ENCODE data around the gene AVPR1B.

The AVPR1B gene, protein sequence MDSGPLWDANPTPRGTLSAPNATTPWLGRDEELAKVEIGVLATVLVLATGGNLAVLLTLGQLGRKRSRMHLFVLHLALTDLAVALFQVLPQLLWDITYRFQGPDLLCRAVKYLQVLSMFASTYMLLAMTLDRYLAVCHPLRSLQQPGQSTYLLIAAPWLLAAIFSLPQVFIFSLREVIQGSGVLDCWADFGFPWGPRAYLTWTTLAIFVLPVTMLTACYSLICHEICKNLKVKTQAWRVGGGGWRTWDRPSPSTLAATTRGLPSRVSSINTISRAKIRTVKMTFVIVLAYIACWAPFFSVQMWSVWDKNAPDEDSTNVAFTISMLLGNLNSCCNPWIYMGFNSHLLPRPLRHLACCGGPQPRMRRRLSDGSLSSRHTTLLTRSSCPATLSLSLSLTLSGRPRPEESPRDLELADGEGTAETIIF
- long read RNA-seq, donor 1 = 0 reads
- long read RNA-seq, donor 2 = 0 reads
- long read RNA-seq, donor 3 = 0 reads
- long read RNA-seq, donor 4 = 0 reads
- long read RNA-seq, donor 5, partial matches to known transcripts = 0 of 1 reads
- long read RNA-seq, donor 5, other reads (novel, unspliced or antisense) = 0 of 1 reads
- long read RNA-seq, donor 6 = 0 reads
- long read RNA-seq, donor 7 = 0 reads
- long read RNA-seq, donor 8 = 0 reads

DNA sequence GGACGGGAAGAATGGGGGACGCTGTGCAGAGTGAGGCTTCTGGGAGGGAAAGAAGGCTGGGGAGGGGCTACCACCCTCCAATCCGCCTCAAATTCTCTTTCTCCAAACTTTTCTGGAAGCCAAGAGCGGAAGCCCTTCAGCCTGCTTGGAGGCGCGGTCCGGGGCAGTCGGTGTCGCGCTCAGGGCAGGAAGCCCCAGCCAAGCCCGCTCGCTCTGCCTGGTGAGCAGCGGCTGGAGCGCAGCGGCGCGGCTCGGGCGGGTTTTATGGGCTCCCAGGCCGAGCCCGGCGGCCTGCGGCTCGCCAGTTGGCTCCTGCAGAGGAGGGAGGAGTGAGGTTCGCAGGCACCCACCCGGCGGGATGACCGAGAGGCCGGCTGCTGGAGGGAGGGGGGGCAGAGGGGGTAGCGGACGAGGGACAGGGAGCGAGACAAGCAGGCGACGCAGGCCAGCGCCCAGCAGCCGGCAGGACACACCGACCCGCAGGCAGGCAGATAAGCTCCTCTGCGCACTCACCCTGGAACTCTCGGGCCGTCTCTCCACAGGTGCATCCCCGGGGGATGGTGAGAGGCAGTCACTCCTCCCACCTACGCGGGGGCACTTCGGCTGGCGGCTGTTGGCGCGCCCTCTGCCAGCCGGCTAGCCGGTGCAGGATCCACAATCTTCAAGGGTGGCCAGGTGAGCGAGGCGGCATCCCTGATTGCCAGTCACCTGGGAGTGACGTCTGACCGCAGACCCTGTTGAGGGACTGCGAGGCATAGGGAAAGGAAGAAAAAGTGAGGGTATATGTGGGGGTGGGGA lies at the start of gene AVPR1B:
Gene AVPR1B, minus strand, starts transcription at position 238 of the 798 bp plus-strand sequence. CDS start 498 bp downstream, outside the sequence.
- peak; percentile 75 for DNase-seq

DNA sequence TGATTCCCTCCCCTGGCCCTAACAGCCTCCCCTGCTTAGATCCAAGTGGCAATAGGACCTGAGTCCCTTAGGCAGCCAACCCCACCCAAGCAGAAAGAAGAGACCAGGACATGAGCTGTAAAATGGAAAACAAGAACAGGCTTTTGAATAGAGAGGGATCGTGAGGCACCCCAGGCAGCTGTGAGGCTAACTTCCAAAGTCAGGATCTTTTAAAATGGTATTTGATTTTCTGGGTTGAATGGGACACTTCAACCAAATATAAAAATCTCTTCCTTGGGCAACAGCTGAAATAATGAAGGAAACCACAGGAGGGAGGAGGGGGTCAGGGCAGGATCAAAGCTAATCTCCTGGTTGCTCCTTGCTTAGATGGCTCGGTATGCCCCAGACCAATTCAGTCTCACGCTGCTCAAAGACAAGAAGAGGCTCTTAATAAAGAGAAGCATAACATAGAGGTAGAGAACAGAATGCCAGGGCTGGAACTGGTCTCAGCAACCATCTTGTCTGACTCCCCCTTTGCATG lies 28.6 kb upstream of the AVPR1B start:
- no peak for DNase-seq

DNA sequence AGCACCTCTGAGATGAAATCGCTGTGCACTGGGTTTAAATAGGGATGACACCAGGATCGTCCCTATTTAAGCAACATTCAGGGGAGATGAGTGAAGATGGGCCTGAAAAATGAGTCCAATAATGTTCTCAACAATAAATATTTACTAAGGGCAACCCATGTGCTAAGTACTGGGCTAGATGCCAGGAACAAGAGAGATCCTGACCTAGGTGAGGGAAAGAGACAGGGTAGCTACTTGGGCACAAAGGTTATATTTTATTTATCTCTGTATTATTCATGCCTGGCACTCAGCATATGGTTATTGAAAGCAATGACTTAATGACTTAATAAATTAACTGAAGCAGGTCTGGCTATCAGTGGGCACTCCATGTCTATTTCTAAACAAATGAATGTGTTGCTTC lies 27.4 kb upstream of the AVPR1B start:
- no peak for DNase-seq

DNA sequence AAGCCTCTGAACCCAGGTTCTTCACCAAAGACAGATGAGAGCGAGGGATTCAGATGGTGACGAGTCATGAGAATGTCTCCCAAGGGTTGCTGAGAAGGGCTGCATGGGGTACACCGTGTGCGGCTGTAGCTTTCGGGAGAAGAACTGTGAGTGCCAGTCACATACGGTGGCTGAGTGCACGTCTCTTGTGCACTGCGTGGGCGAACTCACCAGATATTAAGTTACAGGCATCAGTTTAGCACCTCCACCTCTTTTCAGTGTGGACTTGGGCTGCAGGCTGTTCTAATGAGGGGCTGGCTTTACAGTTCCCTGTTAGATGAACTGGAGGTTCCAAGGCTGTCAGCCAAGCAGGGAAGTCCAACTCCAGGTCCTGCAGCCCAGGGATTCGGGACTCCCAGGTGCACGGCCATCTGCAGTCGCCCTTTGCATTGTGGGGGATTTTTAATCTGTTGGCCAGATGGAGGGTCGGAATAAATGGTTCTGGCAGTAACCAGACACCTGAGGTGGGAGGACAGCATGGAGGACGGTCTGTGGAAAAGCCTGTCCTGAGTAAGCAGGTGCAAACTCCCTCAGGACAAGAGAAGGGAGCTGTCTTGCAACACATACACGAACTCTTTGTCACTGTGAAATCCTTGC lies 26.5 kb upstream of the AVPR1B start:
- peak; percentile 41 for DNase-seq

DNA sequence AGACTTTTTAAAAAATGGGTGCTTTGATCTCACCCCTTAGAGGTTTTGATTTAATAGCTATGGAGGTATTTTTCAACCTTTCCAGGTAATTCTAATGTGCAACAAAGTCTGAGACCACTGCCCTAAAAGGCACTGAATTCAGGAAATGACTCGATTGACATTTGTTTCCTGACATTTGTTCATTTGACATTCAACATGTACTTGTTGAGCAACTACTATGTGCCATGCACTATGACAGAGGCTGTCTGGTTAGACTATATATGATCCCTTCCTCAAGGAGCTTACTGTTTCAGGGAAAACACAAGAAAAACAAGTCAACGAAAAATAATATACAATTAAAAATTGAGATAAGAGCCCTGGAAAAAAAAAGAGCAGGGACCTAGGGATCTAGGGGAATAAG lies 25.6 kb upstream of the AVPR1B start:
- no peak for DNase-seq

DNA sequence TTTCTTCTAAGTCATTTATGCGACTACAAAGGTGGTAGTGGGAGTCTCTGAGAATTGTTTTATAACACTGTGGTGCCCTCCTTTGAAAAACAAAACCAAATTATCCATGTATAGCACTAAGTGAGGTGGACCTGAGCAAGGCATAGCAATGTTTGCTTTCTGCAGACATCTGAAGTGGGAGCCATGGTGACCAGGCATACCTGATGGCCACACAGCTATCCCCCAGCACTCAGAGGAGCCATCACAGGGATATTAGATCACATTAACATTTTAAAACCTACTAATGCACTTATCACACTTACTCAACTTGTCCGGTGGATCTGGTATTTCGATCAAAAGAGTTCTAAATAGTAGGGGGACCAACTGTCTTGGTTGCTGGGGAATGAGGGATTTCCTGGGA lies 24.8 kb upstream of the AVPR1B start:
- no peak for DNase-seq

DNA sequence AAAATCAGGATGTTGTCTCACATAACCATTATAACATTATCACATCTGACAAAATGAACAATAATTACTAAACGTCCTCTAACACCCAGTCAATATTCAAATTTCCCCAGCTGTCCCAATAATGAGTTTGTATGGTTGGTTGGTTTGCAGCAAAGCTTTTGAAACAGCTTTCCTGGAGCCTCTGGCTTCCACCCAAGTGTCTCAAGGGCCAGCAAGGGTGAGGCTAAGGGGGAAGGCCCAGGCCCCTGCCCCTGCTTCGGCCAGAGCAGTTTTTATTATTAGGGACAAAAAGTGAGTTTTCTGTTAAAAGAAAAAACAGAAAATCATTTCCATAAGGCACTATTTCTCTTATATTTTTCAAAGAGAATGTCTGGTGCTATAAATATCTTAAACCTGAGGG lies 19.1 kb upstream of the AVPR1B start:
- no peak for DNase-seq

DNA sequence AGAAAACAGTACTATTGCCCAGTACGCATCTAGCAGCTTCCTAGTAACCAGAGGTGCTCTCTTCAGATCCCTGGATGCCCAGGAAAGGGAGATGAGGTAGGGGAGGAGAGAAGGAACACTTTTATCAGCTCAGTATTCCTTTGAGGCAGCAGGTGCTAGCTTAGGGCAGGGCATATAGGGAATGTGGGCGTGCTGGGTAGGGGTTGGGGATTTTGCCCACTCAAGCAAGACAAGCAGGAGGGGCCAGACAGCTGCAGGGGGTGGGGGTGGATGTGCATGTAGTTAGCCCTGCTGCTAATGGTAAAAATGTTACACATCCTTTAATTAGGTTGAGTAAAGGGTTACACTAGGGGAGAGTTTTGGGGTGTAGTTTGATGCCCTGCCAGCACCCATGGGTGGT lies 18.1 kb upstream of the AVPR1B start:
- DNase-seq = no peak

DNA sequence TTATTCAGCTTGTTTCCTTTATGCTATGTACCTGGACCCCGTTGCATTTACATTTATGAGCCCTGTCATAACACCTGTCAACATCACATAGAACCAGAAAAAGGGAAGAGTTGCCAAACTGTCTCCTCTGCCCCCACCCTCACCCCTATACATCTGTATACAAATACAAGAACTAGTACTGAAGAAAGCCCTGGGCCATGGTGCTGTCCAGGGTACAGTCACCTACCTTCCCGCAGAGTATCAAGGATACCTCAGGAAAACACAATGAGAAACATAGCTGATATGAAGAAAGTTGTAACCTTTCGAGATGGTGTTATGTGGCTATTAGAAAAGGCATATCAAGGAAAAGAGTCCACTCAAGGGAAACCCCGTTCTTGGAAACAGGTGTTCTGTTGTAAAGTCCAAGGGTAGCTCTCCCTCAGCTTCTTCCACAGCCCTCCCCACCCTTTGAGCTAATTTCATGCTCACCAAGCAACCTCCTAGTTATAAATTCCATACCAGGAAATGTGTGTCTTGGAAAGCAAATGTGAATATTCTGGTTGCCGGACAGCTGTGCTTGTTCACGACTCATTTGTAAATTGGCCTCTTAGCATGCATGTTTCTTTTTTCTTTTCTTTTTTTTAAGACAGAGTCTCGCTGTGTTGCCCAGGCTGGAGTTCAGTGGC lies 16.7 kb upstream of the AVPR1B start:
- no peak for DNase-seq

DNA sequence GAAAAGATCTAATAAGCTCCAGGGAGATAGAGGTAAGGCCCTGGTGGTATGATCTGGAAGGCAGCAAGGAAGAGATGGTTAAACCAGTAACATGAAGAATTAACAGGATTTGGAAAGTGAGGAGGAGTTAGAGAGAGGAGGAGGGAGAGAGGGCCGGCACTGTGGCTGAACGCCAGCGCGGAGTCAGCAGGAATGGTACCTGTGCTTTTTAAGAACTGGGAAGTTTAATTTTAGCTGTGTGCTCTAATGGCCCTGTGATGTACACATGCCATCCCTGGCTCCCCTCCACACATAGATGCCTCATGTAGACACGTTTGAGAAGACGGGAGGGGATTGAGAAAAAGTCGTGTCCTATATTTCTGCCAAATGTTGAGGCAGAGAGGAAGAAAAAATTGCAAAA lies 13.8 kb upstream of the AVPR1B start:
- no peak for DNase-seq

DNA sequence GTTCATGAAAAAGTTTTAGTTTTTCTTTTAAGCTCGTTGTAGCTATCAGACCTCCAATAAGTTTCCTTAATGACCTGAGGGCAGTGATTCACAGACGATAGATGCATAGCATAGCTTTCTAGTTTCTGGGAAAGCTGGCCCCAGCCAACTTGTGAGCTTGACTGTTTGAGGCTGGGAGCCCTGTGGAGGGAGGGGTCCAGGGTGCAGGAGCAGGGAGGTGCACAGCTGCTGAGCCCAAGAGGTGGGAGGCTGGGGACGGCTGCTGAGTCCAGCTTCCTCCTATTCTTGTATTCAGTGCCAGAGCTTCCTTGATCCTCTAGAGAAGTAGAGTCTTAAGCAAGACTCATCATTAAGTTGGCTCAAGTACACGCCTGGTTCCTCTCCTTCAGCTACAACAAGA lies 11.0 kb upstream of the AVPR1B start:
- DNase-seq = no peak

DNA sequence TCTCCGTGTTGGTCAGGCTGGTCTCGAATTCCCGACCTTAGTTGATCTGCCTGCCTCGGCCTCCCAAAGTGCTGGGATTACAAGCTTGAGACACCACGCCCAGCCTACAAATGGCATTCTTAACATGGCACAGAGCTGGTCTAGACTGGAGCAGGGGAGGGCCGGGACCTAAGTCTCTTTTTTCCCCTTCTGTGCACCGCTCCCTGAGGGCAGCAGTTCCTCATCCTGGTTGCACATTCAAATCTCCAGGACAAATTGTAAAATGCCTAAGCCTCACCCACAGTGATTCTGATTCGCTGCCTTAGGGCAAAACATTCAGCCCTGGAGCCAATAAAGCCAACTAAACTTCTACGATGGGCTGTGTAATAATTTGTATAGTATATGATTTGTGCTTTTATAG lies 10.1 kb upstream of the AVPR1B start:
- no peak for DNase-seq

DNA sequence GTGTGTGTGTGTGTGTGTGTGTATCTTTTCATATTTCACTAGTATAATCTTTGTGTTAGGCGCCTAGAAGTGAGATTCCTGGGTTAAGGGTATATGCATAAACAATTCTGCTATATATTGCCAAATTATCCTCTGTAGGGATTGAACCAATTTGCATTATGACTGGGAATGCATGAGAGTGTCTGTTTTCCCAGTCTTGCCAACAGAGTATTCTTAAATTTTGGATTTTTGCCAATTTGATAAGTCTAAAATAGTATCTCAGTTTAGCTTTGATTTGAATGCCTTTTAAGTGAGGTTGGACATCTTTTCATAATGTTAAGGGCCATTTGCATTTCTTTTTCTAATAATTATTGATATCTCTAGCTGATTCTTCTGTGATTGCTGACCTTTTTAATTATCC lies 8.2 kb upstream of the AVPR1B start:
- DNase-seq = no peak

DNA sequence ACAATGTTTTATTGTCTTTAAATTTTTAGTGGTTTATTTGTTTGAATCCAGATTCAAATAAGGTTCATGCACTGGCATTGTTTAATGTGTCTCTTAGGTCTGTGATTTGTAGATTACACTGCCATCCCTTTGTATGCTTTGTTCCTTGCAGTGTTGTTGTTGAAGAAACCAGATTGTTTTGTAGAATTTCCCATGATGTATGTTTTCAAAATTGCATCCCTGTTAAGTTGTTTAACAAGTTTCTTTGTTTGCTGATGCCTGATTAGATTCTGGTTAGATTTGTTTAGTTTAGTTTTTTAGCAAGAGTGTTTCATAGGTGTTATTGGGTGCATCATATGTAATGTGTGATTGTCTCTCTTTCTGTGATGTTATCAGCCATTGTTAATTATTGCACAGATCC lies 5.5 kb upstream of the AVPR1B start:
- DNase-seq = no peak

DNA sequence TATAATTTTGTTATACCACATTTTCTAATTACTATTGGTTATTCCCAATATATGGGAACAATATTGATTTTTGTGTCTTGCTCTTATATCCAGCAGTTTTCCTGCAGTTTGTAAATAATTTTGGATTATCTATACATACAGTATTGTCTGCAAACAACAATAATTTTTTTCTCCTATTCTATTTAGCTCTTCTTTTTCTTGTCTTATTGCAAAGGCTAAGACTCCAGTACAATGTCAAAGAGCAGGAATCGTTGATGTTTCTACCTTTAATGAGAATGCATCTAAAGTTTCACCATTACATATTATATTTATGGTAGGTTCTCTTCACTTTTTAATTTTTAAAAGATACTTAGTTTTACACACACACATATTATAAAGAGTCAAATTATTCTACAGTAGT lies 4.1 kb upstream of the AVPR1B start:
- no peak for DNase-seq

DNA sequence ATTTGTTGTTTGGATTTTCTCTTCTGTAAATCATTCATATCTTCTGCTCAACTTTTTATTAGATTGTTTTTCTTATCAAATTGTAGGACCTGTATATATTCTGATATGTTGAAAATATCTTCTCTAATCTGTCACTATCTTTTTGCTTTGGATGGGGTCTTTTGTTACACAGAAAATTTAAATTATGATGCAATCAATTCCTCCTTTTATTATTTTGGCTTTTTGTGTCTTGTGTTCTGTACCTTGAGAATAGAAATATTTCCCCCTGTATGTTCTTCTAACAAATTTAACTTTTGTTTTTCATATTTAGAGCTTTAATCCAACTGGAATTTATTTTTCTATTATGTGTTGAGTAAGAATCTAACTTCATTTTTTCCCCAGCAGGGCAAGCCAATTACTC lies 3.2 kb upstream of the AVPR1B start:
- DNase-seq = no peak

DNA sequence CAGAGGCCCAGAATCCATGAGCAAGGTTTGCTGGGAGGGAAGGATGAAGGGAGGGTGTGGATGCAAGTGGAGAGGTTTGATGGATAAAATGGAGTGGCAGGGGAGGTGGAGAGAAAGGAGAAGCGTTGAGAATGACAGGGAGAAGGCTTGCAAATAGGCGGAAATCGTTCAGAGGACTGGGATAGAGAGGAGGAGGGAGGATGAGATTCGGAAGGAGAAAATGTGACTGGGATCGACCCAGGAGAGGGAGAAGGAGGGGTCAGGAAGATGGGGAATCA lies 376 bp downstream of the AVPR1B start:
- DNase-seq = no peak

DNA sequence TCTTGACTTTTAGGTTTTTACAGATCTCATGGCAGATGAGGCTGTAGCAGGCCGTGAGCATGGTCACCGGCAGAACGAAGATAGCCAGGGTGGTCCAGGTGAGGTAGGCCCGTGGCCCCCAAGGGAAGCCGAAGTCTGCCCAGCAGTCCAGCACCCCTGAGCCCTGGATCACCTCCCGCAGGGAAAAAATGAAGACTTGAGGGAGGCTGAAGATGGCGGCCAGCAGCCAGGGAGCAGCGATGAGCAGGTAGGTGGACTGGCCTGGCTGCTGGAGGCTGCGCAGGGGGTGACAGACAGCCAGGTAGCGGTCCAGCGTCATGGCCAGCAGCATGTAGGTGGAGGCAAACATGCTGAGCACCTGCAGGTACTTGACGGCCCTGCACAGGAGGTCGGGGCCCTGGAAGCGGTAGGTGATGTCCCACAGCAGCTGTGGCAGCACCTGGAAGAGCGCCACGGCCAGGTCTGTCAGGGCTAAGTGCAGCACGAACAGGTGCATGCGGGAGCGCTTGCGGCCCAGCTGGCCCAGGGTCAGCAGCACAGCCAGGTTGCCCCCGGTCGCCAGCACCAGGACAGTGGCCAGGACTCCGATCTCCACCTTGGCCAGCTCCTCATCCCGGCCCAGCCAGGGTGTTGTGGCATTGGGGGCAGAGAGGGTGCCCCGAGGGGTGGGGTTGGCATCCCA lies 856 bp downstream of the AVPR1B start:
- DNase-seq = no peak

DNA sequence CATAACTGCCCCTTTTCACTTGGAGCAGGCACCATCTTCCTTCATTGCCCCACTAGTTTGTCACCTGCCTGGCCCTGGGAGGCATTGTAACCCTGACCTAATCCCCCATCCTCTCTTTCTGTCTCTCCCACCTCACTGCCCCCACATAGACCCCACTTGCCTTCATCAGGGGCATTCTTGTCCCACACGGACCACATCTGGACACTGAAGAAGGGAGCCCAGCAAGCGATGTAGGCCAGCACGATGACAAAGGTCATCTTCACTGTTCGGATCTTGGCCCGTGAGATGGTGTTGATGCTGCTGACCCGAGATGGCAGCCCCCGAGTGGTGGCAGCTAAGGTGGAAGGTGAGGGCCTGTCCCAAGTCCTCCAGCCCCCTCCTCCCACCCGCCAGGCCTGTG lies 1.4 kb downstream of the AVPR1B start:
- DNase-seq = no peak

DNA sequence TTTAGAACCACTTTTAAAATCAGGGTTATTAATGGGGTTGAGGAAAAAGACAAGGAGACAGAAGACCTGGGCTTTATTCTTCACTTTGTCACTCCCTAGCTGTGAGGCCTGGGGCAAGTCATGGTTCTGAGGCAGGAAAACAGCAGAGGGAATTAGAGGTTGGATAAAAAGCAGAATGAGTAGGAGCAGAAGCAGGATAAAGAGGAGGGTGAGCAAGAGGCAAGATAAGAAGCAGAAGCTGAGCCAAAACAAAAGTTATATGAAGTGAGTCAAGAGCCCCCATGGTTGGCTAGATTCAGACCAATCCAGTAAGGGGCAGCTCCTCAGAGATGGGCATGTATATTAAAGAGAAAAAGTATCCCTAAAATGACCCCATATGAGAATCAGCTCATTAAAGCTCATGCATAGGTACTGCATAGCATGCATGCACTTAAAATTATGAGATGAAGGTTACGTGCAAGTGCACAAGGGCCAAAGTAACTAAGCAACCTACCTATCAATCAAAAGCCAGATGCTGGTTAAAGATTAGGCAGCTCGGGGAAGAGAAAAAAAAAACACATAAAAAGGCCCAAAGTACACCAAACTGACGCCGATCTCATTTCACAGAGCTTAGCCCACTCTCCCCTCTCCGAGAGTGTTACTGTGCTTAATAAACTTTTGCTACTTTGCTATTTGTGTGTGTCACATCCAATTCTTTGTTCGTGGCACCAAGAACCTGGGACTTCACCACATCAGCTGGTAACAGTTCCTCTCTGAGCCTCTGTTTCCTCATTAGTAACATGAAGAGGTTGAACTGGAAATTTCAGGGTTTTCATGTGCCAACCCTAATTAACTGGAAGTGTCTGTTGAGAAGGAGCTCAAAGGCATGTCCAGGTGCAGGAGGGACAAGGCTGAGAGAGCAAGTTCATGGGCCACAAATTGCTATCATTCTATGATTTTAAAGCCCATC lies 2.2 kb downstream of the AVPR1B start:
- no peak for DNase-seq
